Suprapubic skin (tissue), 4 donors: ENCODE results near the gene ERCC3.

Source experiments
- CTCF ChIP-seq, 2 donors: fragments of 200-600 bp in 1 of 2; fragments of 450-650 bp in 1 of 2; sonication (generic) in 1 of 2; IDR thresholded peaks; one replicate each; pipeline ENCODE4 v1.5.1; 2016 to 2019; ENCODE audit warnings: antibody characterized with exemption in 2 of 2, mild to moderate bottlenecking in 1 of 2, moderate library complexity in 1 of 2
- EP300 ChIP-seq: sonication (generic); formaldehyde crosslinking; IDR thresholded peaks from one replicate; pipeline ENCODE4 v1.6.1; 2017; ENCODE audit warnings: antibody characterized with exemption
- POLR2A ChIP-seq, 2 donors: fragments of 450-650 bp; IDR thresholded peaks; one replicate each; pipeline ENCODE4 v1.6.1; 2017; ENCODE audit warnings: antibody characterized with exemption in 2 of 2, mild to moderate bottlenecking in 2 of 2, moderate library complexity in 2 of 2
- POLR2AphosphoS5 ChIP-seq, 3 donors: sonication (generic); formaldehyde crosslinking; IDR thresholded peaks; one replicate each; pipeline ENCODE4 v1.6.1; 2017; ENCODE audit warnings: antibody characterized with exemption in 3 of 3

GRCh38 chr2:127342101-127342500 is 48.2 kb upstream of the ERCC3 start:
- TF ChIP-seq EP300 = no peak
- TF ChIP-seq POLR2AphosphoS5 (IDR thresholded peaks at IDR 0.05) = no peak
- TF ChIP-seq CTCF (IDR thresholded peaks at IDR 0.05) = no peak
- no peak for TF ChIP-seq POLR2A (IDR thresholded peaks at IDR 0.05)
